NCI-H748 (cell line): ENCODE results near the gene SV2B.

Experiments used
- DNase-seq: peaks from one replicate; lab custom pipeline; 2025; ENCODE audit not compliant: unreplicated experiment; lab: John Stamatoyannopoulos, UW

Gene SV2B

GRCh38 chr15:91102546-91103330 is 2.7 kb downstream of the SV2B start:
- DNase-seq: no peak

GRCh38 chr15:91104111-91104510 is 4.1 kb downstream of the SV2B start:
- DNase-seq: no peak

- DNase-seq: no peak
Observed at GRCh38 chr15:91108421-91108820, 8.4 kb downstream of the SV2B start.

GRCh38 chr15:91109885-91110284 is 9.8 kb downstream of the SV2B start:
- DNase-seq: no peak

- DNase-seq: no peak
Observed at GRCh38 chr15:91110407-91110806, 10.3 kb downstream of the SV2B start.

- peak; percentile 54 for DNase-seq
Observed at GRCh38 chr15:91113030-91113429, 13.0 kb downstream of the SV2B start.

GRCh38 chr15:91114301-91114700 is 14.2 kb downstream of the SV2B start:
- no peak for DNase-seq

- DNase-seq: peak; percentile 95
Observed at GRCh38 chr15:91116113-91117067, 16.3 kb downstream of the SV2B start.

- DNase-seq: no peak
Observed at GRCh38 chr15:91117375-91117774, 17.3 kb downstream of the SV2B start.

- DNase-seq: no peak
Observed at GRCh38 chr15:91118817-91119590, 18.9 kb downstream of the SV2B start.

- no peak for DNase-seq
Observed at GRCh38 chr15:91122296-91122695, 22.2 kb downstream of the SV2B start.

- no peak for DNase-seq
Observed at GRCh38 chr15:91124132-91124531, 24.1 kb downstream of the SV2B start.

GRCh38 chr15:91125162-91125561 is 25.1 kb downstream of the SV2B start:
- DNase-seq: no peak

GRCh38 chr15:91126080-91126479 is 26.0 kb downstream of the SV2B start:
- DNase-seq: no peak

GRCh38 chr15:91127236-91127955 is 27.3 kb downstream of the SV2B start:
- no peak for DNase-seq

GRCh38 chr15:91128016-91128415 is 28.0 kb downstream of the SV2B start:
- no peak for DNase-seq

- no peak for DNase-seq
Observed at GRCh38 chr15:91129436-91129835, 29.4 kb downstream of the SV2B start.

GRCh38 chr15:91132079-91132478 is 32.0 kb downstream of the SV2B start:
- DNase-seq: no peak

- DNase-seq: peak; percentile 37
Observed at GRCh38 chr15:91133511-91133910, 33.5 kb downstream of the SV2B start.
